HCT116 (cell line): ENCODE measurements around the gene ITIH5. TPM values are rescaled to one million over a fixed set of nuclear protein-coding genes. Genes with fewer than 3 reads are reported as not detected.

Experiments
- ATAC-seq: fragments of 200-7000 bp; cut with Tn5 transposase; 2 replicates; pipeline ENCODE4 v1.9.1; 2020; ENCODE audit warnings: mild to moderate bottlenecking, moderate library complexity
- BruUV-seq: library from RNA; stranded (reverse); fragments of 400-500 nt; replicated peaks from 2 replicates; lab custom pipeline; 2021; lab: Mats Ljungman, UMichigan
- CTCF ChIA-PET: fragments of 300-600 bp; sonication (Branson Sonifier 250); formaldehyde crosslinking; loops from one replicate; lab custom pipeline; 2021; ENCODE audit warnings: antibody characterized with exemption; lab: Charles Lee
- POLR2A ChIA-PET: fragments of 300-600, 350-600 bp; sonication (Branson Sonifier 250); formaldehyde crosslinking; loops from one replicate; lab custom pipeline; 2021; ENCODE audit warnings: antibody characterized with exemption; lab: Charles Lee
- RAD21 ChIA-PET, 2 experiments: fragments of 300-600 bp; sonication (Branson Sonifier 250); formaldehyde crosslinking; loops; one replicate each; lab custom pipeline; 2023; ENCODE audit warnings: low total read pairs in 2 of 2; ENCODE audit not compliant: uncharacterized antibody in 2 of 2, unreplicated experiment in 2 of 2, low non-redundant PET in 1 of 2; lab: Charles Lee
- DNase-seq: peaks from one replicate; pipeline ENCODE4 v3.0.0-alpha.2; 2010; ENCODE audit warnings: low read depth, low spot score
- H2AFZ ChIP-seq: fragments of 200-600 bp; shearing (Covaris generic), sonication (generic); 2 replicates; pipeline ENCODE4 v1.6.1; 2017; ENCODE audit warnings: low read depth, mixed run types, mixed read lengths, antibody characterized with exemption, low read length; ENCODE audit not compliant: poor library complexity, severe bottlenecking
- H3K27ac ChIP-seq: 2 replicates; pipeline ENCODE4 v1.5.1; 2012; ENCODE audit warnings: low read depth, low read length
- H3K27me3 ChIP-seq: fragments of 200-600 bp; sonication (generic); 2 replicates; pipeline ENCODE4 v1.6.1; 2016; ENCODE audit warnings: mixed run types, low read length, mixed read lengths; ENCODE audit not compliant: insufficient read depth
- H3K36me3 ChIP-seq, 2 experiments: fragments of 200-500 bp in 1 of 2; fragments of 200-600 bp in 1 of 2; sonication (Bioruptor generic) in 1 of 2; sonication (generic) in 1 of 2; 2 replicates each; pipeline versions ENCODE4 v1.5.1 to v1.6.1; 2014 to 2016; ENCODE audit warnings: low read length in 2 of 2, inconsistent platforms in 1 of 2, mixed read lengths in 1 of 2, mixed run types in 1 of 2; ENCODE audit not compliant: insufficient read depth in 2 of 2, control insufficient read depth in 1 of 2
- H3K4me1 ChIP-seq, 2 experiments: fragments of 200-600 bp in 1 of 2; sonication (generic) in 1 of 2; 2 replicates each; pipeline versions ENCODE4 v1.5.1 to v1.6.1; 2012 to 2017; ENCODE audit warnings: low read length in 2 of 2, inconsistent platforms in 1 of 2, mild to moderate bottlenecking in 1 of 2, mixed read lengths in 1 of 2, mixed run types in 1 of 2, moderate library complexity in 1 of 2; ENCODE audit not compliant: insufficient read depth in 2 of 2, control insufficient read depth in 1 of 2
- H3K4me2 ChIP-seq: fragments of 200-600 bp; sonication (generic); 2 replicates; pipeline ENCODE4 v1.6.1; 2017; ENCODE audit warnings: mixed run types, low read length, mixed read lengths
- H3K4me3 ChIP-seq, 2 experiments: fragments of 200-600 bp in 1 of 2; sonication (generic) in 1 of 2; replicated peaks in 1 of 2; 2 replicates each; pipeline ENCODE4 v1.5.1; 2011 to 2016; ENCODE audit warnings: low read length in 2 of 2, control low read depth in 1 of 2, low read depth in 1 of 2, mild to moderate bottlenecking in 1 of 2, mixed read lengths in 1 of 2, mixed run types in 1 of 2
- H3K79me2 ChIP-seq: fragments of 200-600 bp; sonication (generic); 2 replicates; pipeline ENCODE4 v1.6.1; 2017; ENCODE audit warnings: mild to moderate bottlenecking, mixed run types, low read length, moderate library complexity, mixed read lengths; ENCODE audit not compliant: insufficient read depth
- H3K9ac ChIP-seq: fragments of 200-600 bp; sonication (generic); 2 replicates; pipeline ENCODE4 v1.6.1; 2016; ENCODE audit warnings: low read length, mixed read lengths
- H3K9me2 ChIP-seq: fragments of 200-600 bp; sonication (generic), shearing (Covaris generic); 2 replicates; pipeline ENCODE4 v1.6.1; 2017; ENCODE audit warnings: mixed run types, mild to moderate bottlenecking, moderate library complexity; ENCODE audit not compliant: insufficient read depth
- H3K9me3 ChIP-seq, 2 experiments: fragments of 200-500 bp in 1 of 2; fragments of 200-600 bp in 1 of 2; sonication (Bioruptor generic) in 1 of 2; sonication (generic) in 1 of 2; 2 replicates each; pipeline ENCODE4 v1.6.1; 2014 to 2017; ENCODE audit warnings: low read length in 2 of 2, mixed read lengths in 2 of 2, inconsistent platforms in 1 of 2, low read depth in 1 of 2, mild to moderate bottlenecking in 1 of 2, mixed run types in 1 of 2, moderate library complexity in 1 of 2; ENCODE audit not compliant: control insufficient read depth in 1 of 2, insufficient read depth in 1 of 2
- H4K20me1 ChIP-seq: fragments of 200-600 bp; sonication (generic), shearing (Covaris generic); 2 replicates; pipeline ENCODE4 v1.6.1; 2017; ENCODE audit warnings: mixed run types, mild to moderate bottlenecking, moderate library complexity; ENCODE audit not compliant: insufficient read depth
- CBX3 ChIP-seq: IDR thresholded peaks from 2 replicates; pipeline ENCODE4 v1.6.1; 2012; ENCODE audit warnings: low read depth
- CEBPB ChIP-seq: IDR thresholded peaks from 2 replicates; pipeline ENCODE4 v1.6.1; 2012; ENCODE audit warnings: low read depth
- EGR1 ChIP-seq: IDR thresholded peaks from 2 replicates; pipeline ENCODE4 v1.6.1; 2012; ENCODE audit warnings: low read depth
- ELF1 ChIP-seq: IDR thresholded peaks from 2 replicates; pipeline ENCODE4 v1.6.1; 2012; ENCODE audit warnings: low read depth, borderline replicate concordance
- EZH2 ChIP-seq: fragments of 200-600 bp; sonication (generic); IDR thresholded peaks from 2 replicates; pipeline ENCODE4 v1.6.1; 2017; ENCODE audit warnings: antibody characterized with exemption, mixed run types
- EZH2phosphoT487 ChIP-seq: fragments of 200-600 bp; IDR thresholded peaks from 2 replicates; pipeline ENCODE4 v1.6.1; 2018; ENCODE audit warnings: antibody characterized with exemption, borderline replicate concordance
- FOSL1 ChIP-seq: IDR thresholded peaks from 2 replicates; pipeline ENCODE4 v1.6.1; 2012; ENCODE audit warnings: low read depth
- JUND ChIP-seq: IDR thresholded peaks from 2 replicates; pipeline ENCODE4 v1.6.1; 2012
- POLR2A ChIP-seq: IDR thresholded peaks from 2 replicates; pipeline ENCODE4 v1.7.0; 2011; ENCODE audit warnings: borderline replicate concordance; ENCODE audit not compliant: insufficient read depth, insufficient read length; ENCODE audit errors: extremely low read depth
- RAD21 ChIP-seq: IDR thresholded peaks from 2 replicates; pipeline ENCODE4 v1.6.1; 2012; ENCODE audit warnings: low read depth, mild to moderate bottlenecking
- SP1 ChIP-seq: IDR thresholded peaks from 2 replicates; pipeline ENCODE4 v1.6.1; 2012; ENCODE audit warnings: low read depth
- SRF ChIP-seq: IDR thresholded peaks from 2 replicates; pipeline ENCODE4 v1.6.1; 2012; ENCODE audit warnings: low read depth
- YY1 ChIP-seq: IDR thresholded peaks from 2 replicates; pipeline ENCODE4 v1.6.1; 2011; ENCODE audit warnings: low read length, low read depth, moderate library complexity, mild to moderate bottlenecking; ENCODE audit not compliant: insufficient replicate concordance; ENCODE audit errors: extremely low read depth
- ZFX ChIP-seq: fragments of 450-650 bp; IDR thresholded peaks from 2 replicates; pipeline ENCODE4 v1.6.1; 2017
- ZNF274 ChIP-seq: fragments of 200-500 bp; sonication (Bioruptor generic); IDR thresholded peaks from 2 replicates; pipeline ENCODE4 v1.6.1; 2014; ENCODE audit warnings: mild to moderate bottlenecking, low read depth, low read length, inconsistent platforms
- intact Hi-C: fragments of 100-400 bp; cut with micrococcal nuclease; formaldehyde crosslinking; loops from 2 replicates; pipeline ENCODE4 v1.10.0; 2022
- total RNA-seq: library from RNA; stranded (reverse); gene quantifications from one replicate; pipeline ENCODE4 v1.2.1, GENCODE V29; 2021; ENCODE audit not compliant: unreplicated experiment
- TF ChIP-seq, protein P1 (sequence below): IDR thresholded peaks from 2 replicates; pipeline ENCODE4 v1.6.1; 2012
- TF ChIP-seq, protein P2 (sequence below): IDR thresholded peaks from 2 replicates; pipeline ENCODE4 v1.6.1; 2012; ENCODE audit warnings: low read depth

Gene ITIH5
- total RNA-seq, 1 experiment from 2014 or later, result not detected

DNA sequence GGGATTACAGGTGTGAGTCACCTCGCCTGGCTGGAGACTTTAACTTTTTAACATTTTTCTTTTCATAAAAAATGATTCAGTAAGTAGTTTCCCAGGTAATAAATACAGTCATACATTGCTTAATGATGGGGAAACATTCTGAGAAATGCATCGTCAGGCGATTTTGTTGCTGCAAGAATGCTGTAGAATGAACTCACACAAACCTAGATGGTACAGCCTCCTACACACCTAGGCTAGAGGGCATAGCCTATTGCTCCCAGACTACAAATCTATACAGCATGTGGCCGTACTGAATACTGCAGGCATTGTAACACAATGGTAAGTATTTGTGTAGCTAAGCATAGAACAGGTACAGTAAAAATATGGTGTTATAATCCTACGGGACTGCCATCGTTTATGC, 147.4 kb downstream of the ITIH5 start:
- no TSS peak for BruUV-seq
- Histone ChIP-seq H3K36me3 (no peaks in the 10 kb centered on the region), H3K9ac (no peak overlapping the region), H3K4me2 (no peak overlapping the region), H2AFZ (no peak overlapping the region)
- POLR2A ChIA-PET, result no interaction called here
- intact Hi-C loops, result no loop called here
- TF ChIP-seq, protein P1, sequence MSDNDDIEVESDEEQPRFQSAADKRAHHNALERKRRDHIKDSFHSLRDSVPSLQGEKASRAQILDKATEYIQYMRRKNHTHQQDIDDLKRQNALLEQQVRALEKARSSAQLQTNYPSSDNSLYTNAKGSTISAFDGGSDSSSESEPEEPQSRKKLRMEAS, result no peak
- TF ChIP-seq SRF (no peak), POLR2A (no peak), CEBPB (no peak), JUND (no peak), EGR1 (no peak), ELF1 (no peak), ZFX (no peak), ZNF274 (no peak), YY1 (no peak), FOSL1 (no peak), RAD21 (no peak), EZH2phosphoT487 (no peak)
- TF ChIP-seq, all 23 proteins: peak for 0
- ChIA-PET RAD21 (no interaction called here), CTCF (no interaction called here)
- no peaks in the 10 kb centered on the region for H3K4me1 ChIP-seq
- H3K9me2 ChIP-seq, result no peaks in the 10 kb centered on the region
- peaks cover 8% of the 10 kb centered on the region for H3K27me3 ChIP-seq
- peak; percentile 46; the same call in 1 of the 2 replicates for ATAC-seq
- no peak overlapping the region for H3K27ac ChIP-seq
- H4K20me1 ChIP-seq, result no peaks in the 10 kb centered on the region
- no peaks in the 10 kb centered on the region for H3K9me3 ChIP-seq
- H3K79me2 ChIP-seq, result no peaks in the 10 kb centered on the region
- no peak for DNase-seq
- no peak overlapping the region for H3K4me3 ChIP-seq

DNA sequence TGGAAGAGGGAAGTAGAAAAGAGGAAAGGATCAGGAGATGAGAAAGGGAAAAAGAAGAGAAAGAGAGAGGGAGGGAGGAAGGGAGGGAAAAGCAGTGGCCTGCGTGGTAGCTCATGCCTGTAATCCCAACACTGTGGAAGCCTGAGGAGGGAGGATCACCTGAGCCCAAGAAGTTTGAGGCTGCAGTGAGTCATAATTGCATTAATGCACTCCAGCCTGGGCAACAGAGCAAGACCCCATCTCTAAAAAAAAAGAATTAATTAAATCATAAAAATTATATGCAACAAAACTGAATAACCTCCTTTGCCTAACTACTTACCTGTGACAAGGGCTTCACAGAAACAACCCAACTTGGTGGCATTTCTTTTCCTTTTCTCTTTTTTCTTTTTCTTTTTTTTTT, 148.1 kb downstream of the ITIH5 start:
- no peaks in the 10 kb centered on the region for H4K20me1 ChIP-seq
- H3K27ac ChIP-seq, result no peak overlapping the region
- CTCF ChIA-PET, result no interaction called here
- ATAC-seq, result no peak
- no peaks in the 10 kb centered on the region for H3K79me2 ChIP-seq
- H3K9me2 ChIP-seq, result no peaks in the 10 kb centered on the region
- no peak overlapping the region for H3K9ac ChIP-seq
- peaks cover 14% of the 10 kb centered on the region for H3K27me3 ChIP-seq
- DNase-seq, result no peak
- no peak overlapping the region for H3K4me2 ChIP-seq
- no peak overlapping the region for H3K4me3 ChIP-seq
- RAD21 ChIA-PET, result no interaction called here
- H3K4me1 ChIP-seq, result no peaks in the 10 kb centered on the region
- BruUV-seq, result no TSS peak
- no peaks in the 10 kb centered on the region for H3K36me3 ChIP-seq
- H2AFZ ChIP-seq, result no peak overlapping the region
- intact Hi-C loops, result no loop called here
- POLR2A ChIA-PET, result no interaction called here
- no peaks in the 10 kb centered on the region for H3K9me3 ChIP-seq
- TF ChIP-seq CBX3, result no peak
- no peak for TF ChIP-seq RAD21
- TF ChIP-seq POLR2A, result no peak
- TF ChIP-seq JUND, result no peak
- TF ChIP-seq EZH2, result no peak
- TF ChIP-seq SRF, result no peak
- no peak for TF ChIP-seq SP1
- TF ChIP-seq YY1, result no peak
- TF ChIP-seq, protein P2, sequence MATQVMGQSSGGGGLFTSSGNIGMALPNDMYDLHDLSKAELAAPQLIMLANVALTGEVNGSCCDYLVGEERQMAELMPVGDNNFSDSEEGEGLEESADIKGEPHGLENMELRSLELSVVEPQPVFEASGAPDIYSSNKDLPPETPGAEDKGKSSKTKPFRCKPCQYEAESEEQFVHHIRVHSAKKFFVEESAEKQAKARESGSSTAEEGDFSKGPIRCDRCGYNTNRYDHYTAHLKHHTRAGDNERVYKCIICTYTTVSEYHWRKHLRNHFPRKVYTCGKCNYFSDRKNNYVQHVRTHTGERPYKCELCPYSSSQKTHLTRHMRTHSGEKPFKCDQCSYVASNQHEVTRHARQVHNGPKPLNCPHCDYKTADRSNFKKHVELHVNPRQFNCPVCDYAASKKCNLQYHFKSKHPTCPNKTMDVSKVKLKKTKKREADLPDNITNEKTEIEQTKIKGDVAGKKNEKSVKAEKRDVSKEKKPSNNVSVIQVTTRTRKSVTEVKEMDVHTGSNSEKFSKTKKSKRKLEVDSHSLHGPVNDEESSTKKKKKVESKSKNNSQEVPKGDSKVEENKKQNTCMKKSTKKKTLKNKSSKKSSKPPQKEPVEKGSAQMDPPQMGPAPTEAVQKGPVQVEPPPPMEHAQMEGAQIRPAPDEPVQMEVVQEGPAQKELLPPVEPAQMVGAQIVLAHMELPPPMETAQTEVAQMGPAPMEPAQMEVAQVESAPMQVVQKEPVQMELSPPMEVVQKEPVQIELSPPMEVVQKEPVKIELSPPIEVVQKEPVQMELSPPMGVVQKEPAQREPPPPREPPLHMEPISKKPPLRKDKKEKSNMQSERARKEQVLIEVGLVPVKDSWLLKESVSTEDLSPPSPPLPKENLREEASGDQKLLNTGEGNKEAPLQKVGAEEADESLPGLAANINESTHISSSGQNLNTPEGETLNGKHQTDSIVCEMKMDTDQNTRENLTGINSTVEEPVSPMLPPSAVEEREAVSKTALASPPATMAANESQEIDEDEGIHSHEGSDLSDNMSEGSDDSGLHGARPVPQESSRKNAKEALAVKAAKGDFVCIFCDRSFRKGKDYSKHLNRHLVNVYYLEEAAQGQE, result no peak
- TF ChIP-seq, protein P1, result no peak
